HG02763 (cell line): Measurements from ENCODE around the gene AXIN2.
"Not testable (repeated sequence)": the region's sequence is repeated elsewhere in the genome, so short reads cannot be mapped to it uniquely, and the experiment has no call there.

ENCODE experiments used
- ATAC-seq: cut with Tn5 transposase; IDR thresholded peaks from one replicate; pipeline ENCODE4 v1.9.1; 2021; ENCODE audit warnings: mild to moderate bottlenecking, moderate library complexity; ENCODE audit not compliant: unreplicated experiment

Gene AXIN2

GRCh38 chr17:65538675-65539529 is 22.5 kb downstream of the AXIN2 start:
- ATAC-seq = no peak

DNA sequence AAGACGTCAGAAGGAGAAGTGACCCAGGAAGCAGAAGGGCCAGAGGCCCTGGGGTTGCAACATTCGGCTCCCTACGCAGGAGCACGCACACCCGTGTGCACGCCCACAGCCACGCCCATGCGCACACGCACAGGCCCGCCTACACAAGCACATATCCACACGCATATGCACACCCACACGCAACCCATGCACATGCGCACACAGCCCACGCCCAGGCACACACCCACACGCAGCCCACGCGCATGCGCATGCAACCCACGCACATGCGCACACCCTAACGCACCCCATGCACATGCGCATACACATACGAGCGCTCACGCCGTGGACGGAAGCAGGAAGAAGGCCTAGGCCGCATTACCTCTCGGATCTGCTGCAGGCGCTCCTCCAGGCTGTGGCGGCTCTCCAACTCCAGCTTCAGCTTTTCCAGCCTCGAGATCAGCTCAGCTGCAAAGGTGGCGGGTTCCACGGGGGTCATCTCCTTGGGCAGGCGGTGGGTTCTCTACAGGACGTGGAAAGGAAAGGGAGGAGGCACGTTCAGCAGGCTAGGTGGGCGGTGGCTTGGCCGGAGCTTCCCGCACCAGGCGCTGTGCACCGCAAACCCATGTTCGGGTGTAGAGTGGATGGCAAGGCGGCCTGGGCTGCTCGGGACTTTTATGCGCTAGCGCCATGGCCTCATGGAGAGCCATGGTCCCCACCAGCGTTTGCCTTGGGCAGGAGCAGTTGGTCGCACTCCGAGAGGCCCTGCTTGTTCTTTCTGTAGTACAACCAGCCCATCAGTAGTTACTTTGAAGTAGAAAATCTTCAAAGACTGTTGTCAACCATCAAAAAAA is 23.4 kb downstream of the AXIN2 start:
- no peak for ATAC-seq

DNA sequence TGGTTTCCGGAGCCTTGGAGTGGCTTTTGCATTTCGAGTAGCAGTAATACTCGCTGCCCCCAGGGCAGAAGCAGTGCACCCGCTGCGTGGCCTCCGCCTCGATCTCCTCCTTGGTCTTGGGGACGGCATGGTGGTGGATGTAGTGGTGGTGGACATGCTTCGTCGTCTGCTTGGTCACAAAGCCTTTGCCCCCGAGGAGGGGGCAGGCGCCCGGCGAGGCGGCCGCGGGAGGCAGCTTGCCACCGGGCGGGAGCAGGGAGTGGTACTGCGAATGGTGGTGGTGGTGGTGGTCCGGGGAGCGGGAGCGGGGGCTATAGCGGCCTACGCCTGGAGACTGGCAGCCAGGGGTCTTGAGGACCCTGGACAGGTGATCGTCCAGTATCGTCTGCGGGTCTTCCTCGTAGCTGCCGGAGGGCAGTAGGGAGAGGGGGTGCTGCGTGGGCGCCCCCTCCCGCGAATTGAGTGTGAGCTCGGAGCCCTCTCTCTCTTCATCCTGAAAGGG is 24.1 kb downstream of the AXIN2 start:
- no peak for ATAC-seq

DNA sequence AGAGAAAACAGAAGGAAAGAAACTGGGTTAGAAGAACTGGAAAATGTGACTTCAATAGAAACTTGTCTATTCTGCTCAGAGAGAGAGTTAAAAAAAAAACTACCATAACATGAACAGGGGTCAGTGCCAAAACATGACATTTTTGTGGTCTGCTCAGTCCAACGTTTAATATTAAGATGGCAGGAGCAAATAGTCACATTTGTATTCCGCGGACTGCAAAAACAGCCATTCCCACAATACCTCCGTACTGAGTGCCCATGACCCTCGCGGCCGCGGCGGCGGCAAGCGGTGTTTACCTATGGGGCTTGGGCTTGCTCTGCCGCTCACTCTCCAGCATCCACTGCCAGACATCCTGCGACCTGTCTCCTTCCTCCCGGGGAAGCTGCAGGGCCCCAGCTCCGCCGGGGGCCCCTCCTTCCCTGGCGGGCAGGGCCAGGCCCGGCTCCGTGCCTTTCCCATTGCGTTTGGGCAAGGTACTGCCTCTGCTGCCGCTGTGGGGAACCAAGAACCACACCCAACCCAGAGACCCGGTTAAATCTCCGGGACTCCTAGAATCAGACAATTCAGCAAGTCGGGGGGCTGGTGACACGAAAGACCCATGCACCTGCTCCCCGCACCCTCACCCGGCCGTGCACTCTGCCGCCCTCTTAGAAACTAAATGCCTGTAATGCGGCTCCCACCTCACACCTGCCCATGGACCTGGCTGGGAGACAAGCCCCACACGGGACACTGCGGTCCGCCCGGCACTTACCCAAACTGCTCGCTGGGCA is 24.7 kb downstream of the AXIN2 start:
- ATAC-seq = no peak

GRCh38 chr17:65535777-65536572 is 25.5 kb downstream of the AXIN2 start:
- no peak for ATAC-seq

GRCh38 chr17:65533852-65534457 is 27.5 kb downstream of the AXIN2 start:
- ATAC-seq = no peak

DNA sequence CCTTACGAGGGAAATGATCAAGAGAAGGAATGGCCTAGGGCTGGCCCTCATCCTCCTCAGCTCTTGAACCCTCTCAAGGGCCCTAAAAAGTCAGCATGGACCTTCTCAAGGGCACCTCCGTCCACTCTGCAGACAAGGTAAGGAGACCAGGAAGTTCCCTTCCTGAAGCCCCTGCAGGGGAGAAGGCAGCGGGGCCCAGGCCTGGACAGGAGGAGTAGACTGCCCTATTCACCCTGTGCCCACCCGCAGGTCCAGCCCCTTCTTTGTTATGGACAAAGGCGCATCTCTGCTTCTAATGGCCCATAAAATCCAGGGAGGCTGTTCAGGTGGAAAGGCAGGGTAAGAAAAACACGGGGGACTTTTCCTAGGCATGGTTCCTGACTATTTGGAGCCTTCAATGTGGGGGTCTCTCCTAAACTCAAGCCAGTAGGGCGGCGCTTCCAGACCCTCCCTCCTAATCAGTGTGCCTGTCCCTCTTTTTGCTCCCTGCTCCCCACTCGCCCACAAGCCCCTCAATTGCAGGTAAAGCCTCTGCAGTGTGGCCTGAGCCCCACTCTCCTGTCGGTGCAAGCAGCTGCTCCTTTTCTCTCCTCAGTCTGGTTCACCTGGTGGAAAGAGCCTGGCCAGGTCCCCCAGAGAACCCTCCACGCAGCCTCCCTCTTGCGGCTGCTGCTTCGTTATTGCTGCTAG is 28.2 kb downstream of the AXIN2 start:
- ATAC-seq = no peak

- no peak for ATAC-seq
Measured at GRCh38 chr17:65532101-65532890, 29.2 kb downstream of the AXIN2 start.

GRCh38 chr17:65531256-65532100 is 30.0 kb downstream of the AXIN2 start:
- no peak for ATAC-seq

GRCh38 chr17:65530523-65531255 is 30.8 kb downstream of the AXIN2 start:
- ATAC-seq = no peak

DNA sequence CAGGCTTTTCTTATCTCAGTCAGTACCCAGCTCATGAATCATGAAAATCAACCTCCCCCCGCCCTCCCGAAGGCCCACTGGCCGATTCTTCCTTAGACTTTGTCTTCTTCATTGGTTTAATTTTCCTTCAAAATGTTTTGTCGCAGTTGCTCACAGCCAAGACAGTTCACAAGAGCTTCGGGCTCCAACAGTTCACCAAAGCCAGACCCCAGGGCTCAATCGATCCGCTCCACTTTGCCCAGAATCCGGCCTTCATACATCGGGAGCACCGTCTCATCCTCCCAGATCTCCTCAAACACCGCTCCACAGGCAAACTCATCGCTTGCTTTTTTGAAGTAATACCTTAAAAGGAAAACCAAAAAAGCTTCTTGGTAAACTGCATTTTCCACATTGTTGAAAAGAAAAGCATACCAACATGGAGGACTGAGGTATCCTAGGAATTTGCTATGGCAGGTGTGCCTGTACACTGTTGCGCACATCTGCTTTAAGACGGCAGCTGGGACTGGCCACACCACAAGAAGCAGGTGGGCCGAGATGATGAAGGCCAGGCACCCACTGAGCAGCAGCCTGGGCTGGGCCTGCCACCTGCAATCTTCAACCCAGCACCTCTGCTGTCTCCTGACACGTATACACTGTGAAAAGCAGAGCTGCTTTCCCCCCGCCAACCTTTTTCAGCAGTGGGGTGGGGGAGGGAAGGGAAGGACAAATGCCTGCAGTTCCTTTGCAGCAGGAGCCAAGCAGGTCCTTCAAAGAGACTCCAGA is 31.5 kb downstream of the AXIN2 start:
- no peak for ATAC-seq

DNA sequence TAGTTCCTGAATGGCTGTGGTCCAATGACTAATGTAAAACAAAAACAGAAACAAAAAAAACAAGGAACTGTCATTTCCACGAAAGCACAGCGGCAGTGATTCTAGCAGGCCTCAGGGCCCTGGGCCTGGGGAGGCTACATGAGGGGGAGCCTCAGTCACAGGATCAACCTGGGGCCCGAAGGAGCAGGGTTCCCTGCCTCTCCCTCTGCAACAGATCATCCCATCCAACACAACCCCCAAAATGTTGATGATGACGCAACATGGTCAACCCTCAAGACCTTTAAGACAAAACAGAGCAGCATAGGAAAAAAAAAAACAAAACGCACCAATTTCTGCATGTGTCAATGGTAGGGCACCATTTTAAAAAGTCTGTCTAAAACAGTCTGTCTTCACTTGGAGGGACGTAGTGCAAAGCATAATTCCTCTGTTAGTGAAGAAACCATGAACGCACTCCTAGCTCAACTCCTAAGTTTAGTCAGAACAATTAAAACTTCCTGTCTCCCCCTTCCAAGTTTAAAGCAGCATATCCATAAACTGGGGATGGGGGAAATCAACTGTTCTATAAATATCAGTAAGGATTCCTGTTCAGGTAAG is 32.3 kb downstream of the AXIN2 start:
- no peak for ATAC-seq

DNA sequence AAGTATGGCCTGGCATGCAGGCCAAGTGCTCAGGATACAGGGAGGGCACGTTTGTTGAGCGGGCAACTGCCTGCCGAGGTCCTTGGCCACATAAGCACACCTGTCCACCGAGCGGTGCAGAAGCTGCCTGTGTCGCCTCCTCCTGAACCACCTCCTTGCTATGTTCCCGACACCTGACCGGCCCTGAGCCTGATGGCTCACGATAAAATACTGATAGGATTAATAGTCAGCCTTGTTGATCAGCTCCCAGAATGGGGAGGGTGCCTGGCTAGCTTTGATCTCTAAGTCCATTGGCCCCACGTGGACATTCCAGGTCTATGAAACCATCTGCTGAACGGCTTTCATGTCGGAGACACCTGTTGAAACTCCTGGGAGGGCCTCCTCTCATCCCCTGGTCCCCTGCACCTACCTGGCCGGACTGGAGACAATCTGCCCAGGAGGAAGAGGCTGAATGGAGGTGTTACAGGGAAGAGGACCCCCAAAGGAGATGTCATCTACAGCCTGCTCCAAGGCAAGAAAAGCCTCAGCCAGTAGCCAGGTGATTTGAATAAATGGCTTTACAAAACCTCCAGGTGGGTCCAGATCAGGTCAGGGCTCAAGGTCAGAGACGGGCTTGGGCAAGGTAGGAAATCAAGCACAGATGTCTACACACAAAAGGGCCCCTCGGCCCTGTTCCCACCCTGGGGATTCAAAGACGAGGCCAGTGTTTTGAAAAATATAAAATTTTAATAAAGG is 33.4 kb downstream of the AXIN2 start:
- ATAC-seq = no peak

DNA sequence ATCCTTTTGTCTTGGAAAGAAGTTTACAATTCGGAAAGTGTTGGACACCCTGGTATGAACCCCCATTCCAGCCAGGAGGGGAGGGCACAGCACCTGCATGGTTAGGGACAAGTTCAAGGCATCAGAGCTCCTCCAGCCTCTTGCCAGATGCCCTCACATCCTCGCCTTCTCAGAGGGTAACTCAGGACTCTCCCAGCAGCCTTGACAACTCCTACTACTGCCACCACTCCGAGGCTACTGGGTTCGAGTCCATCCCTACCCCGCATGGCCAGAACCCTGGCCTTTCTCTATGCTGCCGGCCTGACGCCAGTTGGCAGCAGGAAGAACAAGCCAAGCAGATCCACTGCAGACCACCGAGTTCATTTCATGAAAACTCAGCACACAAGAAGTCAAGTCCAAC is 34.1 kb downstream of the AXIN2 start:
- ATAC-seq = no peak

- ATAC-seq = not testable (repeated sequence)
Measured at GRCh38 chr17:65526854-65527253, 34.6 kb downstream of the AXIN2 start.
